Esophagus muscularis mucosa (tissue), 4 donors: ENCODE data around the gene ZFC3H1. TPM values are rescaled to one million over a fixed set of nuclear protein-coding genes. Genes with fewer than 3 reads are reported as not detected.

Source experiments
- DNase-seq: peaks from one replicate; pipeline ENCODE4 v3.0.0-alpha.2; 2017; ENCODE audit errors: extremely low spot score
- H3K27ac ChIP-seq, 4 donors: fragments of 200-600 bp; sonication (generic); replicated peaks in 1 of 4; 1 replicate in 3 of 4; 2 replicates in 1 of 4; pipeline ENCODE4 v1.5.1; 2016 to 2019; ENCODE audit warnings: mild to moderate bottlenecking in 1 of 4
- H3K27me3 ChIP-seq, 4 donors: fragments of 200-600 bp; sonication (generic); one replicate each; pipeline versions ENCODE4 v1.5.1 to v1.6.0; 2016 to 2019
- H3K36me3 ChIP-seq, 4 donors: fragments of 200-600 bp; sonication (generic); one replicate each; pipeline ENCODE4 v1.5.1; 2016 to 2019
- H3K4me1 ChIP-seq, 4 donors: fragments of 200-600 bp; sonication (generic); one replicate each; pipeline ENCODE4 v1.5.1; 2016 to 2019
- H3K4me3 ChIP-seq, 4 donors: fragments of 200-600 bp; sonication (generic); 1 replicate in 2 of 4; 2 replicates in 2 of 4; pipeline ENCODE4 v1.5.1; 2016 to 2019; ENCODE audit warnings: mild to moderate bottlenecking in 4 of 4, moderate library complexity in 1 of 4
- H3K9me3 ChIP-seq, 4 donors: fragments of 200-600 bp; sonication (generic); 1 replicate in 3 of 4; 2 replicates in 1 of 4; pipeline ENCODE4 v1.5.1; 2016 to 2019
- CTCF ChIP-seq, 3 experiments: fragments of 200-600 bp in 2 of 3; fragments of 450-650 bp in 1 of 3; sonication (generic) in 2 of 3; IDR thresholded peaks; one replicate each; pipeline ENCODE4 v1.5.1; 2017 to 2019; ENCODE audit warnings: antibody characterized with exemption in 3 of 3, mild to moderate bottlenecking in 2 of 3, moderate library complexity in 1 of 3
- EP300 ChIP-seq: sonication (generic); formaldehyde crosslinking; IDR thresholded peaks from one replicate; pipeline ENCODE4 v1.6.1; 2017; ENCODE audit warnings: antibody characterized with exemption
- POLR2A ChIP-seq: fragments of 450-650 bp; IDR thresholded peaks from one replicate; pipeline ENCODE4 v1.6.1; 2017; ENCODE audit warnings: antibody characterized with exemption, moderate library complexity, mild to moderate bottlenecking, low read depth
- POLR2AphosphoS5 ChIP-seq, 2 donors: sonication (generic); formaldehyde crosslinking; IDR thresholded peaks; one replicate each; pipeline ENCODE4 v1.6.1; 2017; ENCODE audit warnings: antibody characterized with exemption in 2 of 2
- WGBS: methylation state at CpG from one replicate; pipeline ENCODE4 v1.1.5; 2018; 5-methylcytosine and 5-hydroxymethylcytosine counted together
- intact Hi-C: fragments of 100-400 bp; cut with DNase I; formaldehyde crosslinking; loops from one replicate; pipeline ENCODE4 v1.15.1; 2023
- total RNA-seq, 4 donors: library from RNA; depleted of rRNA; stranded (reverse); fragments of >200 nt; gene quantifications; one replicate each; pipeline versions ENCODE4 v1.1.0 to v1.2.1, GENCODE V29; 2016

ZFC3H1 gene
- total RNA-seq, 4 donors from 2014 or later, result 19.4 to 44.0 (median 25.9) TPM

DNA sequence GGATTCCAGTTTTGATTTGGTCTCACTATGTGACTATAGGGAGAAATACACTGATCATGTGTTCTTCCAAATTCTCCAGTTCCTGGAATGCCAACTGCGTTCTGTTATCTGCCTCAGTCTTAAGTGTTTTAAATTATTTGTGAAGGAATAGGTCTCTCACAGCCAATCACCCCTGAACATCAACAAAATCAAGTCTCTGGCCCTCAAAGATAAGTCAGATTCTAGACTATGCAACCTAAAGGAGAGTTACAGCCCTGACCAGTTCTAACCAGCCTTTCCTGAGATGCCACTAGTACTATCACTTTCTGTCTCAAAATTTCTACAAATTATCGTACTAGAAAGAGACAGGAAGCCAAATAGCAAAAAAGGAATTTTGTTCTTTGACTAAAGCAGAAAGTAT, 22.3 kb downstream of the ZFC3H1 start:
- H3K4me3 ChIP-seq, result no peak overlapping the region
- H3K36me3 ChIP-seq, result peaks cover 17 to 91% (median 58%) of the 10 kb centered on the region in 4 donors
- H3K9me3 ChIP-seq, result no peaks in the 10 kb centered on the region
- H3K27me3 ChIP-seq, result no peaks in the 10 kb centered on the region
- WGBS, result 77% methylated on average over 2 of the region's 2 CpGs
- H3K4me1 ChIP-seq, result peaks cover 0 to 3% (median 0%) of the 10 kb centered on the region in 4 donors
- no peak for DNase-seq
- TF ChIP-seq EP300, result no peak
- TF ChIP-seq POLR2AphosphoS5 (IDR thresholded peaks at IDR 0.05), result no peak
- no peak for TF ChIP-seq CTCF (IDR thresholded peaks at IDR 0.05)
- no peak for TF ChIP-seq POLR2A
- no peak overlapping the region for H3K27ac ChIP-seq
- intact Hi-C loops, result no loop called here

DNA sequence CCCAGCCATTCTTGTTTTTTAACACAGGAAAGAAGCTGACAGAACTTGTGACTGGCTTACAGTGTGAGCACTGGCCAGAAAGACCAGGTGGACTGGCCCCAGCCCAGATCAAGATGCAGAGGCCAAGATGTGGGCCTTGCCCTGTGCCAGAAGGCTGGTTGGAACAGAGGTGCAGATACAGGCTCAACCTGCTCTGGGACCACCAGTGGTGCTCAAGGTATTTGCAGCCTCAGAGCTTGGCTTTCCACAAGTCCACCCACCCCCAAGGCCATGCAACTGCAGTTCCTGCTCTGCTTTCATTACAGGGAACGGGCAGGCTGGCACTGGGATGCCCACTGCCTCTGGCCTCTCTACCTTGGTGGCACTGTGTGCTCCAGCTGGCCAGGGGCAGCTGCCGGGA, 23.3 kb downstream of the ZFC3H1 start:
- DNase-seq, result no peak
- no peak overlapping the region for H3K4me3 ChIP-seq
- 94% methylated on average over 2 of the region's 2 CpGs for WGBS
- no peak overlapping the region for H3K27ac ChIP-seq
- intact Hi-C loops, result no loop called here
- peaks cover 0 to under 1% (median 0%) of the 10 kb centered on the region in 4 donors for H3K4me1 ChIP-seq
- no peaks in the 10 kb centered on the region for H3K9me3 ChIP-seq
- no peak for TF ChIP-seq POLR2AphosphoS5 (IDR thresholded peaks at IDR 0.05)
- TF ChIP-seq CTCF (IDR thresholded peaks at IDR 0.05), result no peak
- TF ChIP-seq EP300, result no peak
- no peak for TF ChIP-seq POLR2A
- H3K36me3 ChIP-seq, result peaks cover 21 to 98% (median 61%) of the 10 kb centered on the region in 4 donors
- H3K27me3 ChIP-seq, result no peaks in the 10 kb centered on the region

- H3K9me3 ChIP-seq, result no peaks in the 10 kb centered on the region
- no peaks in the 10 kb centered on the region for H3K27me3 ChIP-seq
- no peak overlapping the region for H3K4me3 ChIP-seq
- TF ChIP-seq POLR2AphosphoS5 (IDR thresholded peaks at IDR 0.05) (no peak), POLR2A (no peak), CTCF (IDR thresholded peaks at IDR 0.05) (no peak), EP300 (no peak)
- 81% methylated on average over 2 of the region's 2 CpGs for WGBS
- no peaks in the 10 kb centered on the region for H3K4me1 ChIP-seq
- no peak overlapping the region for H3K27ac ChIP-seq
- peaks cover 14 to 98% (median 58%) of the 10 kb centered on the region in 4 donors for H3K36me3 ChIP-seq
- no peak for DNase-seq
- intact Hi-C loops, result loop anchor here (5.0 kb wide), 1 partner anchor 222 kb away; no protein-coding TSS in a partner anchor
These were observed 24.3 kb downstream of the ZFC3H1 start for GRCh38 chr12:71639341-71639760.

DNA sequence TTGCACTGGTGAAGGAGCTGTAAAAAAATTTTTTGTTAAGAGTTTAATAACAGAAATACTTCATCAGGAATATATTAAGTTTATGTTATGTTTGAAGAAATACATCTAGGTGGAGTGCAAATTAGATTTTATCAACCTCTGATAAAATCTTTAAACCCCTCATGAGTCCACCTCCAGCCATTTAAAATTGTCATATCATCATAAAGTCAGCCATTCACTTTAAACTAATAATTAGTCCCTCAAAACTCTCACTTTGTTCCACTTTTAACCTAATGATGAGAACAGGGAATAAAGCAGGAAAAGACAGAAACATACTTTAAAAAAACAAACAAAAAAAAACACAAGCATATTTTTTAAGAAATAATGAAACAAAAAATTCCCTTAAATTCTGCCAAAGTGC, 25.1 kb downstream of the ZFC3H1 start:
- Histone ChIP-seq H3K27me3 (no peaks in the 10 kb centered on the region), H3K4me3 (no peak overlapping the region), H3K9me3 (no peaks in the 10 kb centered on the region), H3K4me1 (no peaks in the 10 kb centered on the region), H3K36me3 (peaks cover 18 to 98% (median 58%) of the 10 kb centered on the region in 4 donors), H3K27ac (no peak overlapping the region)
- no peak for DNase-seq
- intact Hi-C loops, result loop anchor here (5.0 kb wide), 1 partner anchor 221 kb away; no protein-coding TSS in a partner anchor
- TF ChIP-seq EP300 (no peak), POLR2A (no peak), CTCF (IDR thresholded peaks at IDR 0.05) (no peak), POLR2AphosphoS5 (IDR thresholded peaks at IDR 0.05) (no peak)

DNA sequence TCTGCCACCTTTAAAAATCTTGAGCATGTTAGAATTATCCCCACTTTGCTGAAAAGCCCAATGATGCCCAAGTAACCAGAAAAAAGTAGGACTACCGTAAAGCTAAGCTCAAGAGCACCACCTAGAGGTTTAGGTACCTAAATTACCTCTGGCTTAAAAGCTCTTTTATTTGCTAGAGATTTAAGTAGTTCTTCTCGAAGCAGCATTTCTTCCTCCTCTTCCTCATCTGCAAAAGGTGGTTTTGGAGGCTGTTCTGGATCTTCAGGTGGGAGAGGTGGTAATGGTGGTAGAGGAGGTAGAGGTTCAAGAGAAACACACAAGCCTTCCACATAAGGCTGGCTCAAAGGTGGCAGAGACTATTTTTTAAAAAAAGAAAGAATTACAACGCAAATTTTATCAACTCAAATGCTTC, 26.9 kb downstream of the ZFC3H1 start:
- WGBS, result 30% methylated on average over 3 of the region's 3 CpGs
- Histone ChIP-seq H3K27me3 (no peaks in the 10 kb centered on the region), H3K4me1 (no peaks in the 10 kb centered on the region), H3K9me3 (no peaks in the 10 kb centered on the region), H3K36me3 (peaks cover 28 to 98% (median 61%) of the 10 kb centered on the region in 4 donors), H3K4me3 (no peak overlapping the region), H3K27ac (no peak overlapping the region)
- no peak for DNase-seq
- intact Hi-C loops, result loop anchor here (5.0 kb wide), 1 partner anchor 219 kb away; no protein-coding TSS in a partner anchor
- TF ChIP-seq CTCF (IDR thresholded peaks at IDR 0.05), result peak; percentile 34 to 74 (median 51)
- TF ChIP-seq POLR2AphosphoS5 (IDR thresholded peaks at IDR 0.05), result no peak
